HG03159 (cell line): Measurements from ENCODE around the gene CLEC2B.

Experiments
- ATAC-seq: cut with Tn5 transposase; IDR thresholded peaks from one replicate; pipeline ENCODE4 v1.9.1; 2021; ENCODE audit warnings: mild to moderate bottlenecking, moderate library complexity; ENCODE audit not compliant: unreplicated experiment

The CLEC2B gene

GRCh38 chr12:9870286-9870866, 1.2 kb upstream of the CLEC2B start:
- no peak for ATAC-seq

GRCh38 chr12:9868951-9869306, 225 bp downstream of the CLEC2B start:
- no peak for ATAC-seq

DNA sequence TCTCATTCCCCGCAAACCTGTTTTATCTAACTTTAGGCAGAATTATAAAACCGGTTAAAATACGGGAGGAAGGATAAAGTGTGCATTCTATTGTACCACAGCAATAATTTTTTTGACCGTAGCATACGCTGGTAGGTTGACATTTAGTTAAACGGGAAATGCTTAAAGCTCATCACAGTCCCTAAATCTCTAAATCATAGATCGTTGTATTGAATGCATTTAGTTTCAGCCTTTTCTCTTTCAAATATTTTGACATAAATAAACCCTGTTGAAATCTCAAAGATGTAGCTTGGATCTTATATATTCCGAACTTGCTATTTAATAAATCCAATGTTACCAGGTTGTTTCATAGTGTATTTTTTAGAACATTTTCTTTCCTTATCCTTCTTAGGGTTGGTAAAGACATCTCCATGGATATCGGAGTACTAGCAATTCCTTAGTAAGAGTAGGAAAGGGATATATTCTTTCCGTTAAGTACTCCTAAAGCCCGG, 798 bp downstream of the CLEC2B start:
- no peak for ATAC-seq

GRCh38 chr12:9867531-9867930, 1.6 kb downstream of the CLEC2B start:
- no peak for ATAC-seq

DNA sequence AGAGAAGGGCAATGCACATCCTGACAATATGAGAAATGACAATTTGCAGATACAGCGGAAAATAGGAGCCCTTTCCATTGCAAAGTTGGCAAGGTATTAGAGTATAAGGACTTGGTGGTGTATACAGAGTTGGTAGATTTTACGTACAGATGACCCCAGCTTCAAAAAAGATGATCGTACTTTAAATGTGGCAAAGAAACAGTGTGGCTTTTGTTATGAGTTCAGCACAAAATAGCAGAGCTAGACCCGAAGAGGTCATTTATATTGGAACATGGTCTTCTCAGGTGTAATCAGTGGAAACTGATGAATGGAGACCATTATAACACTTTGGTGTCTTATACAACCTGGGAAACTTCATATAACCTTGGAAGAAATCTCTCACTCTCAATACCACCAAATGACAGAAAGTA, 2.3 kb downstream of the CLEC2B start:
- no peak for ATAC-seq

GRCh38 chr12:9864913-9865675, 4.1 kb downstream of the CLEC2B start:
- ATAC-seq: no peak

- ATAC-seq: no peak
Measured at GRCh38 chr12:9858135-9858534, 11.0 kb downstream of the CLEC2B start.

DNA sequence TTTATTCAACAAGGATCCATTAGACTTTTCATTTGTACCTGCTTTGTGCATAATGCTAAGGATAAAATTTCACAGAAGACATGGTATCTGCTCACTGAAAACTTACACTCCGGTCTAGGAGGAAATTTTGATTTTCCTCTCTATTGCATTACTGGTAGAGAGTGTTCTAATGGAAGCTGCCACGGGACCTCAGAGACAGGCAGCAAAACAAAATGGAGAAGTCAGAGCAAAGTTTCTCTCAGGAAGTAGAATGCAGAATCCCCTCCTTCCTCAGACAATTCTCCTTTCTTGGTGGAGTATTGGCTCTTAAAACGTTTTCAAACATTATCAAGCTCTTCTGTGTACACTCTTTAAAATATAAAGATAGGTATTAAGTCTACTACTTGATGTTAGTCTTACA, 12.3 kb downstream of the CLEC2B start:
- no peak for ATAC-seq

DNA sequence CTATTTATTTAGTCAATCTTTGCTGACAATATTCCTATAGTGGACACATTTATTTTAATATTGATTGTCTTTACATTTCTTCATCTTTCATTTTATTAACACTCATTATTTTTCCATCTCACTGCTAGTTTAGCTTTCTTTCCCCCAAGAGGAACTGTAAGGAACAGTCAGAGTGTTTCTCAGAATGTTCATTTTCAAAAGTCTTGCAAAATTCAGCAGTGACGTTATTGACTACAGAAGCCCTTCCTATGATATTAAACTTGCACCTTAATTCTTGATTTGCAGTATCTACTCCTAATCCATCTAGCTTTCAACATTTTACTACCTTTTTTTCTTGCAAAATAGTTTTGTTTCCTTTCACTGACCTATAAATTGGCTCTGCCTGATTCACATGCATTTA, 13.0 kb downstream of the CLEC2B start:
- ATAC-seq: no peak

DNA sequence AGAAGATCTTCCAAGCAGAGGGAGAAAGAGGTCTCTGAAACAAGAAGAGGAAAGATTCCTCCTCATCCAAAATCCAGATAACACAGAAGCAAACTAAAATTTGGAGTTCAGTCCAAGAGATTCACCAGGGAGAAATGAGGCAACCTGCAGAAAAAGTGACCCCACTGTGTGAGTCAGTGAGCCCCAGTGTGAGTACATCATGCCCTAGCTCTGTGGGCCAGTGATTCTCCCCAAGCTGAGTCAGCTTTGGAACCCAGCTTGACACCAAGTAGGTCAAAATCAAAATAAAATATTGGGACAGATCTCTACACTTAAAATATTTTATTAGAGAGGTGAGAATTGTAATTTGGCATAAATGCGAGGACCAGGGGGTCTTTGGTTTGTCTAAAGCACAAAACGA, 17.2 kb downstream of the CLEC2B start:
- ATAC-seq: no peak

DNA sequence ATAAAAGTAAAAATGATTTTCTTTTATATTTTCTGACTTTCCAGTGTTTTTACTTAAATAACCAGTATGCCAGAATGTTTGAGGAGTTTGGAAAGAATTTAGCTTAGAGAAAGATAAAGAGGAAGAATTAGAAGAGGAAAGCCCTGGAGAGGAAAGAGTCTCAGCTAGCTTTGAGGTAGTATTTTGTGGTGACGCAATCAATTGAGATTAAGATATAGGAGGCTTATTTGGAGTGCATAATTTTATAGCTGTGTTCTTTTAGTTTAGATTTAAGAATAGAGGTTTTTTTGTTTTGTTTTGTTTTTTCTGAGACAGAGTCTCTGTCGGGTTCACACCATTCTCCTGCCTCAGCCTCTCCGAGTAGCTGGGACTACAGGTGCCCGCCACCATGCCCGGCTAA, 18.1 kb downstream of the CLEC2B start:
- no peak for ATAC-seq

DNA sequence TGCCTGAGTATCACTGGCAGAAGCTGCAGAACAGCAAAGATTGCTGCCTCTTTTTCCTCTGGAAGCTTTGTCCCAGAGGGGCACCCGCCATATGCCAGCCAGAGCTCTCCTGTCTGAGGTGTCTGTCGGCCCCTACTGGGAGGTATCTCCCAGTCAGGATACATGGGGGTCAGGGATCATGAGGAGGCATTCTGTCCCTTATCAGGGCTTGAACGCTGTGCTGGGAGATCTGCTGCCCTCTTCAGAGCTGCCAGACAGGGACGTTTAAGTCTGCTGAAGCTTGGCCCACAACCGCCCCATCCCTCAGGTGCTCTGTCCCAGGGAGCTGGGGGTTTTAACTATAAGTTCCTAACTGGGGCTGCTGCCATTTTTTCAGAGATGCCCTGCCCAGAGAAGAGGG, 20.3 kb downstream of the CLEC2B start:
- no peak for ATAC-seq

GRCh38 chr12:9843407-9843806, 25.7 kb downstream of the CLEC2B start:
- ATAC-seq: no peak

- no peak for ATAC-seq
Measured at GRCh38 chr12:9831720-9832119, 37.4 kb downstream of the CLEC2B start.

GRCh38 chr12:9829982-9830381, 39.2 kb downstream of the CLEC2B start:
- no peak for ATAC-seq

DNA sequence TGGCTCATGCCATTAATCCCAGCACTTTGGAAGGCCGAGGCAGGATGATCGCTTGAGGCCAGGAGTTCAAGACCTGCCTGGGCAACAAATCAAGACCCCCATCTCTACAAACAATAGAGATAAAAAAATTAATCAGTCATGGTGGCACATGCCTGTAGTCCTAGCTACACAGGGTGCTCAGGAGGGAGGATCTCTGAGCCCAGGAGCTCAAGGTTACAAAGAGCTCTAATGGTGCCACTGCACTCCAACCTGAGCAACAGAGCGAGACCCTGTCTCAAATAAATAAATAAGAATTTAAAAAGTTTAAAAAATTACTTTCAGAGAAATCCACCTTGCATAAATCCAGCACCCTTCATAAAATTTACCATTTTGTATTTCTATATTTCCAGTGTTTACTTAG, 39.7 kb downstream of the CLEC2B start:
- no peak for ATAC-seq

GRCh38 chr12:9827209-9827888, 41.8 kb downstream of the CLEC2B start, which contains the start of gene KLRF1:
TSS of gene KLRF1 (plus strand) at chr12:9827481. CDS start at chr12:9827545, 64 bp downstream.
- no peak for ATAC-seq

- no peak for ATAC-seq
Measured at GRCh38 chr12:9820281-9820930, 48.7 kb downstream of the CLEC2B start.

DNA sequence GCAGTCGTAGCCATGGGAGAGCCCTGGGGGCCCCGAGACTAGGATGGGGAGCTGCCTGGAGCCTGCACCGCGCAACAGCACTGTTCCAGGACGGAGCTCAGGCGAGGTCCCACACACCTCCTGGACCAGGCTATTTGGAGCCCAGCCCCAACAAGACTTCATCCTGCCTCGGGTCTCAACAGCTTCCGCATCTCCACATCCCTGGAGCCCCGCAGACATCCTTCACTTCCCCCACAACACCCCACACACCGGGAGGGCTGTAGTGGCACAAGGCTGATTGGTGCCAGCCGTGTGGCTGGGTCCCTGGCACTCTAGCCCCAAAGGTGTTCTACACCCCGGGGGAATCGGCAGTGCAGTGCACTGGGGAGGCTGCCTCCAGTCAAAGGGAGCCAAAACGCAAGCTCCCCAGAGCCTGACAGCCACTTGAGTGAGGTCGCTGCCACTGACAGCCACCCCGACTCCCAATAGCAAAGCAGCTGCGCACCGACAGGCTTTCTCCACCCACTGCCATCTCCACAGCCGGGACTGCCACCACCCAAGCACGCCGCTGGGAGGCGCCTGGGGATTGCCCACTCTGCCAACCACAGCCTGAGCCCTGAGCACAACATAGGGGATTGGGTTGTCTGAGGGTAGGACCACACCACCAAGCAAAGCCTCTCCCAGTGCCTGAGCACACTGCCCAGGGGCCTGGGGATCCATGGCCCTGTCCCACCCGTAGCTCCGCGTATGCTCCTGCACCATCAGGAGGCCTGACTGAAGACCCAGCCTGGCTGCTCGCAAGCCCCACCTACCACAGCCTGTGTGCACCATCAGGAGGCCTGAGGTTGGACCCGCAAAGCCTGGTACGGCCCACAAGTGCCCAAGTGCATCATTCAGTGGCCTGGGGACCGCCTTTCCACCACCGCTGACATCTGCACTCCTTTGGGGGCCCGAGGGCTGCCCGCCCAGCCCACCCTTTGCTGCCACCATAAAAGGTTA, 55.0 kb downstream of the CLEC2B start:
- peak; percentile 95 for ATAC-seq

GRCh38 chr12:9811621-9812020, 57.5 kb downstream of the CLEC2B start:
- no peak for ATAC-seq
